HEK293 (cell line): ENCODE measurements around the gene PIK3R1.
A peak's percentile ranks its signal among the peaks of the same experiment; 100 is the strongest.

Experiments used
- CTCF ChIA-PET: fragments of 350-600 bp; formaldehyde crosslinking; extraction: SDS; loops from one replicate; lab custom pipeline; 2021; ENCODE audit warnings: antibody characterized with exemption; lab: Yijun Ruan, JAX
- POLR2A ChIA-PET: fragments of 300-600 bp; formaldehyde crosslinking; extraction: SDS; loops from one replicate; lab custom pipeline; 2020; ENCODE audit warnings: antibody characterized with exemption, inconsistent platforms; lab: Yijun Ruan, JAX
- H3K27ac ChIP-seq: fragments of 200-500 bp; sonication (Bioruptor generic); 2 replicates; pipeline ENCODE4 v1.5.1; 2014; ENCODE audit warnings: low read depth, low read length, control low read depth, inconsistent platforms; ENCODE audit errors: extremely low read depth
- H3K36me3 ChIP-seq, 2 experiments: fragments of 200-500 bp in 1 of 2; sonication (Bioruptor generic) in 1 of 2; 1 replicate in 1 of 2; 2 replicates in 1 of 2; pipeline ENCODE4 v1.5.1; 2014 to 2017; ENCODE audit warnings: inconsistent platforms in 2 of 2, low read length in 2 of 2; ENCODE audit not compliant: control insufficient read depth in 2 of 2, insufficient read depth in 1 of 2
- H3K4me1 ChIP-seq: fragments of 200-500 bp; sonication (Bioruptor generic); 2 replicates; pipeline ENCODE4 v1.5.1; 2014; ENCODE audit warnings: mild to moderate bottlenecking, low read length, inconsistent platforms; ENCODE audit not compliant: control insufficient read depth, insufficient read depth
- H3K4me3 ChIP-seq: 2 replicates; pipeline ENCODE4 v1.5.1; 2011; ENCODE audit warnings: low read depth, mild to moderate bottlenecking, control low read depth, low read length, moderate library complexity
- H3K9me3 ChIP-seq: fragments of 200-500 bp; sonication (Bioruptor generic); 2 replicates; pipeline ENCODE4 v1.5.1; 2014; ENCODE audit warnings: low read depth, low read length, inconsistent platforms; ENCODE audit not compliant: control insufficient read depth, insufficient read depth
- FEZF1 ChIP-seq: fragments of 450-650 bp; formaldehyde crosslinking; IDR thresholded peaks from 2 replicates; pipeline ENCODE4 v1.5.1; 2016; ENCODE audit warnings: missing biosample characterization, missing genetic modification characterization
- PRDM4 ChIP-seq: fragments of 450-650 bp; formaldehyde crosslinking; IDR thresholded peaks from 2 replicates; pipeline ENCODE4 v1.5.1; 2017; ENCODE audit warnings: missing biosample characterization, missing genetic modification characterization
- REST ChIP-seq: fragments of 450-650 bp; formaldehyde crosslinking; IDR thresholded peaks from 2 replicates; pipeline ENCODE4 v1.5.1; 2016; ENCODE audit warnings: missing biosample characterization, missing genetic modification characterization
- ZNF335 ChIP-seq: fragments of 450-650 bp; formaldehyde crosslinking; conservative IDR thresholded peaks from 2 replicates; pipeline ENCODE4 v1.5.1; 2016; ENCODE audit warnings: missing biosample characterization, missing genetic modification characterization
- ZNF341 ChIP-seq: fragments of 450-650 bp; formaldehyde crosslinking; IDR thresholded peaks from 2 replicates; pipeline ENCODE4; 2016; ENCODE audit warnings: low read depth, missing biosample characterization, missing genetic modification characterization
- ZNF76 ChIP-seq: fragments of 450-650 bp; formaldehyde crosslinking; IDR thresholded peaks from 2 replicates; pipeline ENCODE4; 2016; ENCODE audit warnings: low read depth, missing biosample characterization, missing genetic modification characterization, borderline replicate concordance
- TF ChIP-seq, protein P1 (sequence below): fragments of 450-650 bp; formaldehyde crosslinking; IDR thresholded peaks from 2 replicates; pipeline ENCODE4 v1.5.1; 2016; ENCODE audit warnings: missing biosample characterization, missing genetic modification characterization
- TF ChIP-seq, protein P2 (sequence below): fragments of 450-650 bp; formaldehyde crosslinking; optimal IDR thresholded peaks from 2 replicates; pipeline ENCODE3; 2016; ENCODE audit warnings: missing biosample characterization, mild to moderate bottlenecking, missing genetic modification characterization
- TF ChIP-seq, protein P3 (sequence below): fragments of 450-650 bp; formaldehyde crosslinking; IDR thresholded peaks from 2 replicates; pipeline ENCODE4 v1.5.1; 2016; ENCODE audit warnings: missing biosample characterization, missing genetic modification characterization, borderline replicate concordance
- TF ChIP-seq, protein P4 (sequence below): fragments of 450-650 bp; formaldehyde crosslinking; IDR thresholded peaks from 2 replicates; pipeline ENCODE4 v1.5.1; 2017; ENCODE audit warnings: missing biosample characterization, missing genetic modification characterization
- TF ChIP-seq, protein P5 (sequence below): fragments of 450-650 bp; formaldehyde crosslinking; IDR thresholded peaks from 2 replicates; pipeline ENCODE4 v1.5.1; 2016; ENCODE audit warnings: missing biosample characterization, missing genetic modification characterization, low read depth

PIK3R1 gene

GRCh38 chr5:68287976-68288706 is 72.6 kb downstream of the PIK3R1 start (continued):
- TF ChIP-seq, protein P1, sequence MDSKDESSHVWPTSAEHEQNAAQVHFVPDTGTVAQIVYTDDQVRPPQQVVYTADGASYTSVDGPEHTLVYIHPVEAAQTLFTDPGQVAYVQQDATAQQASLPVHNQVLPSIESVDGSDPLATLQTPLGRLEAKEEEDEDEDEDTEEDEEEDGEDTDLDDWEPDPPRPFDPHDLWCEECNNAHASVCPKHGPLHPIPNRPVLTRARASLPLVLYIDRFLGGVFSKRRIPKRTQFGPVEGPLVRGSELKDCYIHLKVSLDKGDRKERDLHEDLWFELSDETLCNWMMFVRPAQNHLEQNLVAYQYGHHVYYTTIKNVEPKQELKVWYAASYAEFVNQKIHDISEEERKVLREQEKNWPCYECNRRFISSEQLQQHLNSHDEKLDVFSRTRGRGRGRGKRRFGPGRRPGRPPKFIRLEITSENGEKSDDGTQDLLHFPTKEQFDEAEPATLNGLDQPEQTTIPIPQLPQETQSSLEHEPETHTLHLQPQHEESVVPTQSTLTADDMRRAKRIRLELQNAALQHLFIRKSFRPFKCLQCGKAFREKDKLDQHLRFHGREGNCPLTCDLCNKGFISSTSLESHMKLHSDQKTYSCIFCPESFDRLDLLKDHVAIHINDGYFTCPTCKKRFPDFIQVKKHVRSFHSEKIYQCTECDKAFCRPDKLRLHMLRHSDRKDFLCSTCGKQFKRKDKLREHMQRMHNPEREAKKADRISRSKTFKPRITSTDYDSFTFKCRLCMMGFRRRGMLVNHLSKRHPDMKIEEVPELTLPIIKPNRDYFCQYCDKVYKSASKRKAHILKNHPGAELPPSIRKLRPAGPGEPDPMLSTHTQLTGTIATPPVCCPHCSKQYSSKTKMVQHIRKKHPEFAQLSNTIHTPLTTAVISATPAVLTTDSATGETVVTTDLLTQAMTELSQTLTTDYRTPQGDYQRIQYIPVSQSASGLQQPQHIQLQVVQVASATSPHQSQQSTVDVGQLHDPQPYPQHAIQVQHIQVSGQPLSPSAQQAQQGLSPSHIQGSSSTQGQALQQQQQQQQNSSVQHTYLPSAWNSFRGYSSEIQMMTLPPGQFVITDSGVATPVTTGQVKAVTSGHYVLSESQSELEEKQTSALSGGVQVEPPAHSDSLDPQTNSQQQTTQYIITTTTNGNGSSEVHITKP (tag by site-specific recombination): peak; percentile 18; the same call in 1 of the 2 replicates
- TF ChIP-seq FEZF1: peak; percentile 55
- peak; percentile 76 for TF ChIP-seq ZNF335 (tag by site-specific recombination)
- TF ChIP-seq, protein P2, sequence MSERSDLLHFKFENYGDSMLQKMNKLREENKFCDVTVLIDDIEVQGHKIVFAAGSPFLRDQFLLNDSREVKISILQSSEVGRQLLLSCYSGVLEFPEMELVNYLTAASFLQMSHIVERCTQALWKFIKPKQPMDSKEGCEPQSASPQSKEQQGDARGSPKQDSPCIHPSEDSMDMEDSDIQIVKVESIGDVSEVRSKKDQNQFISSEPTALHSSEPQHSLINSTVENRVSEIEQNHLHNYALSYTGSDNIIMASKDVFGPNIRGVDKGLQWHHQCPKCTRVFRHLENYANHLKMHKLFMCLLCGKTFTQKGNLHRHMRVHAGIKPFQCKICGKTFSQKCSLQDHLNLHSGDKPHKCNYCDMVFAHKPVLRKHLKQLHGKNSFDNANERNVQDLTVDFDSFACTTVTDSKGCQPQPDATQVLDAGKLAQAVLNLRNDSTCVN (tag by site-specific recombination): peak; percentile 68
- peak; percentile 22; the same call in 1 of the 2 replicates for TF ChIP-seq ZNF76 (tag by site-specific recombination)
- TF ChIP-seq, protein P3, sequence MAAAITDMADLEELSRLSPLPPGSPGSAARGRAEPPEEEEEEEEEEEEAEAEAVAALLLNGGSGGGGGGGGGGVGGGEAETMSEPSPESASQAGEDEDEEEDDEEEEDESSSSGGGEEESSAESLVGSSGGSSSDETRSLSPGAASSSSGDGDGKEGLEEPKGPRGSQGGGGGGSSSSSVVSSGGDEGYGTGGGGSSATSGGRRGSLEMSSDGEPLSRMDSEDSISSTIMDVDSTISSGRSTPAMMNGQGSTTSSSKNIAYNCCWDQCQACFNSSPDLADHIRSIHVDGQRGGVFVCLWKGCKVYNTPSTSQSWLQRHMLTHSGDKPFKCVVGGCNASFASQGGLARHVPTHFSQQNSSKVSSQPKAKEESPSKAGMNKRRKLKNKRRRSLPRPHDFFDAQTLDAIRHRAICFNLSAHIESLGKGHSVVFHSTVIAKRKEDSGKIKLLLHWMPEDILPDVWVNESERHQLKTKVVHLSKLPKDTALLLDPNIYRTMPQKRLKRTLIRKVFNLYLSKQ: no peak

- TF ChIP-seq ZNF341 (tag by site-specific recombination) (peak; percentile 35), PRDM4 (tag by site-specific recombination) (no peak), ZNF335 (tag by site-specific recombination) (peak; percentile 86; the same call in 1 of the 2 replicates), ZNF76 (tag by site-specific recombination) (0 out of 2 replicates have a peak, but pooled peaks have one; percentile 4)
- TF ChIP-seq, protein P2 (tag by site-specific recombination): peak; percentile 35
- ChIA-PET CTCF (interaction anchor here (1.2 to 3.3 kb wide), 4 partner anchors 9 to 719 kb away, joined by 3 to 36 read pairs (median 22); no protein-coding TSS in a partner anchor), POLR2A (no interaction called here)
- no peaks in the 10 kb centered on the region for H3K9me3 ChIP-seq
- H3K4me1 ChIP-seq: peaks cover 12% of the 10 kb centered on the region
- H3K36me3 ChIP-seq: peaks cover 12 to 18% of the 10 kb centered on the region in 2 experiments; a peak in 2 of 3 replicates
- peak overlapping the region; percentile 32; the same call in 1 of the 2 replicates for H3K27ac ChIP-seq
- H3K4me3 ChIP-seq: peak overlapping the region; percentile 17
Measured at GRCh38 chr5:68288707-68289134, 73.2 kb downstream of the PIK3R1 start.

DNA sequence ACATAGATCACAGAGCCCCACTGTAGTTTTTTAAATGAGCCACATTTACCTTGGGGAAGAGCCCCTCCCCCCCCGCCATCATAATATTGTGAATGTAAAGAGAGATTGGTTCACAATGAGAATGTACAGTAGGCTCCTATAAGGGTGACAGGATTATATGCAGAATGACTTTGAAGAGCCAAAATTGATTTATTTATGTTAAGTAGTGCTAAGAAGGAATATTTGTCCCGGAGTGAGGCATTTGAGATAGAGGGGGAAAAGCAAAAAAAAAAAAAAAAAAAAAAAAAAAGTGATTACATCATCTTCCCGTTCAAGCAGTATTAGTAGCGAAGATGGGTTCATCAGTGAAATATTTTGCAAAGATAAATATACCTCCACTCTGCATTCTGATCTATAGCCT is 73.9 kb downstream of the PIK3R1 start:
- no peak overlapping the region for H3K4me3 ChIP-seq
- CTCF ChIA-PET: no interaction called here
- H3K27ac ChIP-seq: no peak overlapping the region
- TF ChIP-seq, protein P4, sequence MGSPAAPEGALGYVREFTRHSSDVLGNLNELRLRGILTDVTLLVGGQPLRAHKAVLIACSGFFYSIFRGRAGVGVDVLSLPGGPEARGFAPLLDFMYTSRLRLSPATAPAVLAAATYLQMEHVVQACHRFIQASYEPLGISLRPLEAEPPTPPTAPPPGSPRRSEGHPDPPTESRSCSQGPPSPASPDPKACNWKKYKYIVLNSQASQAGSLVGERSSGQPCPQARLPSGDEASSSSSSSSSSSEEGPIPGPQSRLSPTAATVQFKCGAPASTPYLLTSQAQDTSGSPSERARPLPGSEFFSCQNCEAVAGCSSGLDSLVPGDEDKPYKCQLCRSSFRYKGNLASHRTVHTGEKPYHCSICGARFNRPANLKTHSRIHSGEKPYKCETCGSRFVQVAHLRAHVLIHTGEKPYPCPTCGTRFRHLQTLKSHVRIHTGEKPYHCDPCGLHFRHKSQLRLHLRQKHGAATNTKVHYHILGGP: no peak
- TF ChIP-seq REST (tag by site-specific recombination): no peak
- TF ChIP-seq, protein P5, sequence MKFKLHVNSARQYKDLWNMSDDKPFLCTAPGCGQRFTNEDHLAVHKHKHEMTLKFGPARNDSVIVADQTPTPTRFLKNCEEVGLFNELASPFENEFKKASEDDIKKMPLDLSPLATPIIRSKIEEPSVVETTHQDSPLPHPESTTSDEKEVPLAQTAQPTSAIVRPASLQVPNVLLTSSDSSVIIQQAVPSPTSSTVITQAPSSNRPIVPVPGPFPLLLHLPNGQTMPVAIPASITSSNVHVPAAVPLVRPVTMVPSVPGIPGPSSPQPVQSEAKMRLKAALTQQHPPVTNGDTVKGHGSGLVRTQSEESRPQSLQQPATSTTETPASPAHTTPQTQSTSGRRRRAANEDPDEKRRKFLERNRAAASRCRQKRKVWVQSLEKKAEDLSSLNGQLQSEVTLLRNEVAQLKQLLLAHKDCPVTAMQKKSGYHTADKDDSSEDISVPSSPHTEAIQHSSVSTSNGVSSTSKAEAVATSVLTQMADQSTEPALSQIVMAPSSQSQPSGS (tag by site-specific recombination): peak; percentile 67; the same call in 1 of the 2 replicates

More for the DNA sequence above, 73.9 kb downstream of the PIK3R1 start:
- Histone ChIP-seq H3K9me3 (no peaks in the 10 kb centered on the region), H3K4me1 (peaks cover 12% of the 10 kb centered on the region), H3K36me3 (peaks cover 17 to 21% of the 10 kb centered on the region in 2 experiments; a peak in 2 of 3 replicates)
- POLR2A ChIA-PET: no interaction called here
